NCI-H524 (cell line): ENCODE results near the gene SBK3.
"Not testable (repeated sequence)": the region's sequence is repeated elsewhere in the genome, so short reads cannot be mapped to it uniquely, and the experiment has no call there.

Experiments
- DNase-seq, 2 experiments: peaks; one replicate each; lab custom pipeline; 2025; lab: John Stamatoyannopoulos, UW

SBK3 gene

DNA sequence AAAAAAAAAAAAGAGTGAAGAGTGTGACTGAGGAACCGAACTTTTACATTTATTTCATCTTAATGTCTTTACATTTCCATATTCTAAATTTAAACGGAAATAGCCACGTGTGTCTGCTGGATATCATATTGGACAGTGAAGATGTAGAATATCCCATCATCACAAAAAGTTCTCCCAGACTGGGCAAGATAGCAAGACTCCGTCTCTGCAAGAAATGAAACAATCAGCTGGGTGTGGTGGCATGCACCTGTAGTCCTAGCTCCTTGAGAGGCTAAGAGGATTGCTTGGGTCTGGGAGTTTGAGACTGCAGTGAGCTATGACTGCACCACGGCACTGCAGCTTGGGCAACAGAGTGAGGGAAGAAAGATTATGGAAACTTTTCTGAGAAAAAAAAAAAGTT is 31.4 kb upstream of the SBK3 start:
- no peak for DNase-seq

DNA sequence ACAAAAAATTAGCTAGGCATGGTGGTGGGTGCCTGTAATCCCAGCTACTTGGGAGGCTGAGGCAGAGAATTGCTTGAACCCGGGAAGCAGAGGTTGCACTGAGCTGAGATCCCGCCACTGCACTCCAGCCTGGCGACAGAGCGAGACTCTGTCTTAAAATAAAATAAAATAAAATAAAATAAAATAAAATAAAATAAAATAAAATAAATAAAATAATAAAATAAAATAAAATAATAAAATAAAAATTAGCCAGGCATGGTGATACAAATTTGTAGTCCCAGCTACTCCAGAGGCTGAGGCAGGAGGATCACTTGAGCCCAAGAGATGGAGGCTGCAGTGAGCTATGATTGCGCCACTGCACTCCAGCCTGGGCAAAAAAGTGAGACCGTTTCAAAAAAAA is 28.6 kb upstream of the SBK3 start:
- not testable (repeated sequence) for DNase-seq

- DNase-seq: not testable (repeated sequence)
Measured at GRCh38 chr19:55569477-55569876, 24.1 kb upstream of the SBK3 start.

DNA sequence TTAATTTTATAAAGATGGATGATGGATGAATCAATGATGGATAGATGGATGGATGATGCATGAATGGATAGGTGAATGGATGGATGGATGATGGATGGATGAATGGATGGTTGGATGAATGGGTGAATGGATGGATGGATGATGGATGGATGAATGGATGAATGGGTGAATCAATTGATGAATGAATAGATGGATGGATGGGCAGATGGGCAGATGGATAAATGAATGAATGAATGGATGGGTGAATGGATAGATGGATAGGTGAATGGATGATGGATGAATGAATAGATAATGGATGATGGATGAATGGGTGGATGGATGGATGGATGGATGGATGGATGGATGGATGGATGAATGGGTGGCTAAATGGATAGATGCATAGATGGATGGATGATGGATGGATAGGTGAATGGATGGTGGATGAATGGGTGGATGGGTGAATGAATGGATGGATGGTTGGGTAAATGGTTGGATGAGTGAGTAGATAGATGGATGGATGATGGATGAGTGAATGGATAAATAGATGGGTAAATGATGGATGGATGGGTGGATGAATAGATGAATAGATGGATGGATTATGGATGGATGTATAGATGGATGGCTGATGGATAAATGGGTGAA is 22.5 kb upstream of the SBK3 start:
- DNase-seq: no peak

DNA sequence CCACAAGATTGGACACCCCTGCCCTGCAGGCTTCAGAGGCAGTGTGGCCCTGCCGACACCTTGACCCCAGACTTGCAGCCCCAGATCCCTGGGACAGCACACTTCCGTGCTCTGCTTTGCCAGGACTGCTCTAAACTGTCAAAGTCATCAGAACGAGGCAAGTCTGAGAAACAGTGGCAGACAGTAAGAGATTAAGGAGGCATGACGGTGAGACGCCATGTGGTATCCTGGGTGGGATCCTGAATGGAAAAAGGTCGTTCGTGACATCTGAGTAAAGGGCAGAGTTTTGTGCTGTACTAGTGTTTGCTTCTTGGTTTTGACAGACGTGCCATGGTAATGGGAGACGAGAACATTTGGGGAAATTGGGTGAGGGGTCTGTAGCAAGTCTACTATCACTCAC is 21.5 kb upstream of the SBK3 start:
- DNase-seq: no peak

GRCh38 chr19:55563261-55563690 is 17.9 kb upstream of the SBK3 start:
- peak in 1 of 2 experiments; percentile 41 for DNase-seq

GRCh38 chr19:55559684-55560083 is 14.3 kb upstream of the SBK3 start:
- no peak for DNase-seq

DNA sequence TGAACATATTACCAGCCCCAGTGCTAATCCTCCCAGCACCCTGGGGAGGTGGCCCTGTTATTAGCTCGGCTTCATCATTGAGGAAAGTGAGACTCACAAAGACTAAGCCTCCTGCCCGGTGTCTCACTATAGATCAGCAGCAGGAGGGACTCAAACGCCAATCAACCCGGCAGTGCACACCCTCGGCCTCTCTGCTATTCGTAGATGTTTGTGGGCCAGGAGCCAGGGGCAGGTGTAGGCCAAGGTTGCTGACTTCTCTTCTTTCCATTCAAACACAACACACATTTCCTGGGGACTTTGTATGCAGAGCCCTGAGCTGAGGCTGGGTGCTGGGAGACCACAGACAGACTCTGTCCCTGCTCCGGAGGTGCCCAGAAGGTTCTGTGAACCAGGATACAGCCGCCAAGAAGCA is 9.4 kb upstream of the SBK3 start:
- no peak for DNase-seq

GRCh38 chr19:55554302-55554701 is 9.0 kb upstream of the SBK3 start:
- DNase-seq: no peak

GRCh38 chr19:55553217-55554182 is 8.2 kb upstream of the SBK3 start:
- DNase-seq: no peak

DNA sequence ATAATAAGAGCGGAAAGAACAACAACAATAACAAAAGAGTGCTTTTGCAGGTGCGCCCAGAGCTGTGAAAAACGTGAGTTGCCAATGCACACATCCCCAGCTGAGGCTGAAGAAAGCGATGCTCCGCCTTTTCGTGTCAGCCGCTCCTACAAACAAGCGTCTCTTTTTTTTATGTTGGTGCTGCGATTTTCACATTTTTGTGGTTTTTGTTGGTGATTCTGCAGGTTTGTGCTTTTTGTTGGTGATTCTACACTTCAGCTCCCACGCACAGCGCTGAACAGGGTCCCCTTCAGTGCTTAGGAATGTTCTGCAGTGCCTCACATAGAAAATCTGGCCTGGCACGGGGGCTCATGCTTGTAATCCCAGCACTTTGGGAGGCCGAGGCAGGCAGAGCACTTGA is 7.3 kb upstream of the SBK3 start:
- DNase-seq: no peak

- DNase-seq: no peak
Measured at GRCh38 chr19:55552206-55552605, 6.9 kb upstream of the SBK3 start.

DNA sequence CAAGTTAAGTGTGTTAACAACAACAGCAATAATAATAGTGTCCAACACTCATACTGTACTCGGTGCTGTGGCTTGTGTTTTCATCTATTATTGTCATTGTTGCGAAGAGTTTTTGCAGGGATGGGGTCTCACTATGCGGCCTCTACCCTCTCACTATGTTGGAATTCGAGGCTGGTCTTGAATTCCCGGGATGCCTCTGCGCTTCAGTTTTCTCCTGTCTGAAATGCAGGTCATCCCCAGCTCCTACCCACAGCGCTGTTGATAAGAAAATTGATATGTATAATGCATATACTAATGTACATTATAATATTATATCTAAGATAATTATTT is 4.9 kb upstream of the SBK3 start:
- DNase-seq: no peak

- DNase-seq: peak; percentile 65 to 75
Measured at GRCh38 chr19:55549500-55550320, 4.4 kb upstream of the SBK3 start.

DNA sequence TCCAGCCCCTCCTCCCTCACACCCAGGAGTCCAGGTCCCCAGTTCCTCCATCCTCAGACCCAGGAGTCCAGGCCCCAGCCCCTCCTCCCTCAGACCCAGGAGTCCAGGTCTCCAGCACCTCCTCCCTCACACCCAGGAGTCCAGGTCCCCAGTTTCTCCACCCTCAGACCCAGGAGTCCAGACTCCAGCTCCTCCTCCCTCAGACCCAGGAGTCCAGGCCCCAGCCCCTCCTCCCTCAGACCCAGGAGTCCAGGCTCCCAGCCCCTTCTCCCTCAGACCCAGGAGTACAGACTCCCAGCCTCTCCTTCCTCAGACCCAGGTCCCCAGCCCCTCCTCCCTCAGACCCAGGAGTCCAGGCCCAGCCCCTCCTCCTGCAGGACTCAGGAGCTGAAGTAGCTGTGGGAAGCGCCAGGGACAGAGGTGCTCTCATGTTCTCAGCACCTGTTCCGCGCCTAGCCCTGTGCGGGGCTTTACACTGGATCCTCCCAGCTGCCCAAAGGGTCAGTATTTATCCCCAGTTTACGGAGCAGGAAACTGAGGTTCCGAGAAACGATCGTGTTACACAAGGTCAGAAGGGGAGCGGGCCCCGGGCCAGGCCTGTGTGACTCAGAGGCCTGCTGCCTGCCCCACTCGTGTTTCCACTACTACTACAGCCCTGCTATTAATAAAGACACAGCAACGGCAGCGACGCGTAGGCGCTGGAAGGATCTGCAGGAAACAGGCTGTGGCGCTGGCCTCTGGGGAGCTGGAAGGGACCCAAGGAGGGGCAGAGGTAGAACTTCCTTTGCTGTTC is 1.7 kb upstream of the SBK3 start:
- no peak for DNase-seq

DNA sequence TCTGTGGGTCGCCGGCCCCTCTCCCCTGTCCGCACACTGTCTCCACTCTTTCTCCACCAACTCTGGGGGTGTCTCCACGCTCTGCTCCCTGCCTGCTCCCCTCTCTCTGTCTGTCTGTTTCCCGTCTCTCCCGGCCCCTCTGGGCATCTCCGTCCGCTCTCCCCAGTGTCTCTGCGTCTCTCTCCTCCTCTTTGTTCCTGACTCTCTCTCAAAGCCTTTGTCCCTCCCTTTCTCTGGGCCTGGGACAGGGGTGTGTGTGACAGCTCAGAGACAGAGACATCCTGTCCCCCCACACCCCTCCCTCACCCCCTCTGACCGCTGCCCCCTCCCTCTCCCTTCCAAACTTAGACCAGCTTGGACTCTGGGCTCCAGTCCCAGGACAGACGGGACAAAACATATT is 668 bp upstream of the SBK3 start:
- no peak for DNase-seq

- no peak for DNase-seq
Measured at GRCh38 chr19:55544776-55545439, 435 bp downstream of the SBK3 start.

GRCh38 chr19:55544014-55544413 is 1.3 kb downstream of the SBK3 start:
- no peak for DNase-seq

GRCh38 chr19:55543567-55543966 is 1.8 kb downstream of the SBK3 start:
- DNase-seq: no peak

DNA sequence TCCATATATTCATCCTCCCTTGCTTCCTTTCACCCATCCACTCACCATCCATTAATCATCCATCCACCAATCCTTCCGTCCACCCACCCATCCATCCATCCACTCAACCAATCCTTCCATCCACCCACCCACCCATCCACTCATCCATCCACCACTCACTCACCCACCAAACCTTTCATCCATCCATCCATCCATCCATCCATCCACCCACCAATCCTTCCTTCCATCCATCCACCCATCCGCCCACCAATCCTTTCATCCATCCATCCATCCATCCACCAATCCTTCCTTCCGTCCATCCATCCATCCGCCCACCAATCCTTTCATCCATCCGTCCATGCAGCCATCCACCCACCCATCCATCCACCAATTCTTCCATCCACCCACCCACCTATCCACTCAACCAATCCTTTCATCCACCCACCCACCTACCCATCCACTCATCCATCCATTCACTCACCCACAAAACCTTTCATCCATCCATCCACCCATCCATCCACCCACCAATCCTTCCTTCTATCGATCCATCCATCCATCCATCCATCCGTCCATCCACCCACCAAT is 3.0 kb downstream of the SBK3 start:
- no peak for DNase-seq

DNA sequence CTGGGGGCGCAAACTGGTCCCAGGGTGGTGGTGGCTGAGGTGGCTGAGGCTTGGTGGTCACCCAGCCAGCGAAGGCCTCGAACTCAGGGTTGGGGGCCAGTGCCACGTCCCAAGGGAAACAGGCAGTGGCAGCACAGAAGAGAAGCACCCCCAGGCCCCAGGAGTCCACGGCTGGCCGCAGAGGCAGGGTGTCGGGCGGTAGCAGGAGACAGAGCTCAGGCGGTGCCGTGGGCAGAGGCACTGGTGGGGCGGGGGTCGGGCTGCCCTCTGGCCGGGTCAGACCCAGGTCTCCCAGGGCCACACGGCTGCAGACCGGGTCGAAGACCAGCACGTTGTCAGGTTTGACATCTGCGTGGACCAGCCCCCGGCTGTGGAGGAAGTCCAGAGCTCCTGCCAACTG is 4.3 kb downstream of the SBK3 start:
- no peak for DNase-seq
